ENCODE measurements around the gene SYTL3.

GRCh38 chr6:158793432-158793831 lies 143.6 kb downstream of the SYTL3 start:
- TF ChIP-seq CTCF (optimal IDR thresholded peaks at IDR 0.05 in 1 of 3, IDR thresholded peaks at IDR 0.05 in 1 of 3, conservative IDR thresholded peaks at IDR 0.05 in 1 of 3; ENCODE audit: extremely low read depth in 1 of 3, insufficient read depth in 2 of 3, low read length in 3 of 3) (peak; percentile 26 to 60 (median 46)), EZH2 (IDR thresholded peaks at IDR 0.05; ENCODE audit: low read length) (no peak)

Measured in keratinocyte (primary cell).